Kidney (tissue), 14 donors: Measurements from ENCODE around the gene BCOR. TPM values are rescaled to one million over a fixed set of nuclear protein-coding genes. Genes with fewer than 3 reads are reported as not detected.

Experiments
- DNase-seq, 5 donors: peaks; one replicate each; pipeline ENCODE4 v3.0.0-alpha.2; 2013 to 2020
- FAIRE-seq: peaks from 2 replicates; lab custom pipeline; 2012; peaks lifted over from hg19 to GRCh38; lab: Jason Lieb, UNC
- H3K27ac ChIP-seq, 2 donors: one replicate each; pipeline ENCODE4 v1.7.0; 2013; ENCODE audit warnings: low read depth in 2 of 2, low read length in 2 of 2, inconsistent platforms in 1 of 2
- H3K27me3 ChIP-seq: one replicate; pipeline ENCODE4 v1.7.1; 2013; ENCODE audit warnings: low read length, inconsistent platforms; ENCODE audit not compliant: control insufficient read depth, insufficient read depth
- H3K36me3 ChIP-seq, 3 donors: one replicate each; pipeline versions ENCODE4 v1.7.0 to v1.7.1; 2013; ENCODE audit warnings: low read length in 3 of 3, control low read depth in 1 of 3, inconsistent platforms in 1 of 3; ENCODE audit not compliant: insufficient read depth in 3 of 3, control insufficient read depth in 2 of 3
- H3K4me1 ChIP-seq, 3 donors: one replicate each; pipeline versions ENCODE4 v1.7.0 to v1.7.1; 2013; ENCODE audit warnings: low read length in 3 of 3, inconsistent platforms in 1 of 3, low read depth in 1 of 3; ENCODE audit not compliant: control insufficient read depth in 2 of 3, insufficient read depth in 2 of 3
- H3K4me3 ChIP-seq, 3 donors: one replicate each; pipeline versions ENCODE4 v1.7.0 to v1.8.1; 2013; ENCODE audit warnings: low read length in 3 of 3, control low read depth in 1 of 3, inconsistent platforms in 1 of 3
- H3K9ac ChIP-seq, 3 donors: one replicate each; pipeline versions ENCODE4 v1.7.0 to v1.7.1; 2013; ENCODE audit warnings: low read length in 3 of 3, control low read depth in 1 of 3, inconsistent platforms in 1 of 3
- H3K9me3 ChIP-seq, 3 donors: one replicate each; pipeline versions ENCODE4 v1.7.0 to v1.7.1; 2013; ENCODE audit warnings: low read length in 3 of 3, control low read depth in 1 of 3, inconsistent platforms in 1 of 3; ENCODE audit not compliant: control insufficient read depth in 2 of 3, insufficient read depth in 1 of 3
- CTCF ChIP-seq: IDR thresholded peaks from 3 replicates; pipeline ENCODE4 v1.5.1; 2012; ENCODE audit warnings: mild to moderate bottlenecking, moderate library complexity, borderline replicate concordance; ENCODE audit not compliant: insufficient read depth; ENCODE audit errors: extremely low read depth
- intact Hi-C: fragments of 100-400 bp; cut with DNase I; formaldehyde crosslinking; loops from one replicate; pipeline ENCODE4 v1.11.1; 2022
- polyA plus RNA-seq: library from polyadenylated mRNA; stranded (reverse); fragments of 350-450 nt; fragmentation: Illumina TruSeq; extraction: RNeasy Lipid Tissue Mini Kit (QIAGEN cat#74804); gene quantifications from one replicate; pipeline ENCODE4 v1.2.3, GENCODE V29; 2014; ENCODE audit warnings: low read depth, low replicate concordance; ENCODE audit not compliant: insufficient read depth
- total RNA-seq: library from RNA; stranded (reverse); fragmentation: NEBNext Ultra II Directional; extraction: Animal tissue kit (Norgen Biotek cat#: 25700); gene quantifications from one replicate; pipeline ENCODE4 v1.2.1, GENCODE V29; 2021
- donor health status: control.
- donor health status: control.
- donor health status: control.
- donor health status: control.
- donor health status: control.
- donor health status: DM: yes; HTN: yes; CAD: no.
- donor health status: Normal renal cell carcinoma (clear cell type).

Gene BCOR
- total and polyA plus RNA-seq, 2 donors from 2014 or later, result 7.7 to 33.9 TPM

- FAIRE-seq, result no peak
- Histone ChIP-seq H3K27ac (no peak overlapping the region), H3K36me3 (no peaks in the 10 kb centered on the region), H3K4me3 (no peak overlapping the region), H3K9ac (no peak overlapping the region), H3K9me3 (no peaks in the 10 kb centered on the region), H3K4me1 (peaks cover 0 to 11% (median 0%) of the 10 kb centered on the region in 3 donors), H3K27me3 (peaks cover 8% of the 10 kb centered on the region)
- no peak for TF ChIP-seq CTCF
- intact Hi-C loops, result no loop called here
- peak in 1 of 5 donors; percentile 26 for DNase-seq
These were observed 86.3 kb downstream of the BCOR start for GRCh38 chrX:40011322-40012038.

GRCh38 chrX:40010550-40011321 is 87.0 kb downstream of the BCOR start:
- Histone ChIP-seq H3K9ac (no peak overlapping the region), H3K27me3 (peaks cover 8% of the 10 kb centered on the region)

GRCh38 chrX:40009890-40010289 is 87.9 kb downstream of the BCOR start:
- no peak for FAIRE-seq
- Histone ChIP-seq H3K27ac (no peak overlapping the region), H3K36me3 (no peaks in the 10 kb centered on the region), H3K4me3 (no peak overlapping the region), H3K9ac (no peak overlapping the region), H3K4me1 (peaks cover 0 to 13% (median 0%) of the 10 kb centered on the region in 3 donors), H3K27me3 (peaks cover 8% of the 10 kb centered on the region), H3K9me3 (no peaks in the 10 kb centered on the region)
- no peak for TF ChIP-seq CTCF
- intact Hi-C loops, result no loop called here
- DNase-seq, result no peak

More at GRCh38 chrX:40010550-40011321, 87.0 kb downstream of the BCOR start:
- Histone ChIP-seq H3K4me3 (no peak overlapping the region), H3K9me3 (no peaks in the 10 kb centered on the region), H3K27ac (no peak overlapping the region), H3K4me1 (peaks cover 0 to 13% (median 0%) of the 10 kb centered on the region in 3 donors), H3K36me3 (no peaks in the 10 kb centered on the region)
- DNase-seq (peak in 3 of 5 donors; percentile 31 to 60 (median 47)), FAIRE-seq (no peak)
- intact Hi-C loops, result no loop called here
- TF ChIP-seq CTCF, result no peak
